SKM-1 treated with dmso at 0.1 percent for 144 hours (cell line): ENCODE results near the gene ROBO3.

Experiments used
- DNase-seq: peaks from one replicate; lab custom pipeline; 2025; ENCODE audit not compliant: unreplicated experiment; lab: John Stamatoyannopoulos, UW

The ROBO3 gene, protein sequence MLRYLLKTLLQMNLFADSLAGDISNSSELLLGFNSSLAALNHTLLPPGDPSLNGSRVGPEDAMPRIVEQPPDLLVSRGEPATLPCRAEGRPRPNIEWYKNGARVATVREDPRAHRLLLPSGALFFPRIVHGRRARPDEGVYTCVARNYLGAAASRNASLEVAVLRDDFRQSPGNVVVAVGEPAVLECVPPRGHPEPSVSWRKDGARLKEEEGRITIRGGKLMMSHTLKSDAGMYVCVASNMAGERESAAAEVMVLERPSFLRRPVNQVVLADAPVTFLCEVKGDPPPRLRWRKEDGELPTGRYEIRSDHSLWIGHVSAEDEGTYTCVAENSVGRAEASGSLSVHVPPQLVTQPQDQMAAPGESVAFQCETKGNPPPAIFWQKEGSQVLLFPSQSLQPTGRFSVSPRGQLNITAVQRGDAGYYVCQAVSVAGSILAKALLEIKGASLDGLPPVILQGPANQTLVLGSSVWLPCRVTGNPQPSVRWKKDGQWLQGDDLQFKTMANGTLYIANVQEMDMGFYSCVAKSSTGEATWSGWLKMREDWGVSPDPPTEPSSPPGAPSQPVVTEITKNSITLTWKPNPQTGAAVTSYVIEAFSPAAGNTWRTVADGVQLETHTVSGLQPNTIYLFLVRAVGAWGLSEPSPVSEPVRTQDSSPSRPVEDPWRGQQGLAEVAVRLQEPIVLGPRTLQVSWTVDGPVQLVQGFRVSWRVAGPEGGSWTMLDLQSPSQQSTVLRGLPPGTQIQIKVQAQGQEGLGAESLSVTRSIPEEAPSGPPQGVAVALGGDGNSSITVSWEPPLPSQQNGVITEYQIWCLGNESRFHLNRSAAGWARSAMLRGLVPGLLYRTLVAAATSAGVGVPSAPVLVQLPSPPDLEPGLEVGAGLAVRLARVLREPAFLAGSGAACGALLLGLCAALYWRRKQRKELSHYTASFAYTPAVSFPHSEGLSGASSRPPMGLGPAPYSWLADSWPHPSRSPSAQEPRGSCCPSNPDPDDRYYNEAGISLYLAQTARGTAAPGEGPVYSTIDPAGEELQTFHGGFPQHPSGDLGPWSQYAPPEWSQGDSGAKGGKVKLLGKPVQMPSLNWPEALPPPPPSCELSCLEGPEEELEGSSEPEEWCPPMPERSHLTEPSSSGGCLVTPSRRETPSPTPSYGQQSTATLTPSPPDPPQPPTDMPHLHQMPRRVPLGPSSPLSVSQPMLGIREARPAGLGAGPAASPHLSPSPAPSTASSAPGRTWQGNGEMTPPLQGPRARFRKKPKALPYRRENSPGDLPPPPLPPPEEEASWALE (N-terminal part only)

GRCh38 chr11:124865181-124865901 lies at the start of gene ROBO3:
Gene ROBO3, plus strand, starts transcription at chr11:124865432. Its CDS starts 146 bp downstream, at chr11:124865578.
- no peak for DNase-seq

- no peak for DNase-seq
Observed at GRCh38 chr11:124817036-124817435, 48.2 kb upstream of the ROBO3 start.

DNA sequence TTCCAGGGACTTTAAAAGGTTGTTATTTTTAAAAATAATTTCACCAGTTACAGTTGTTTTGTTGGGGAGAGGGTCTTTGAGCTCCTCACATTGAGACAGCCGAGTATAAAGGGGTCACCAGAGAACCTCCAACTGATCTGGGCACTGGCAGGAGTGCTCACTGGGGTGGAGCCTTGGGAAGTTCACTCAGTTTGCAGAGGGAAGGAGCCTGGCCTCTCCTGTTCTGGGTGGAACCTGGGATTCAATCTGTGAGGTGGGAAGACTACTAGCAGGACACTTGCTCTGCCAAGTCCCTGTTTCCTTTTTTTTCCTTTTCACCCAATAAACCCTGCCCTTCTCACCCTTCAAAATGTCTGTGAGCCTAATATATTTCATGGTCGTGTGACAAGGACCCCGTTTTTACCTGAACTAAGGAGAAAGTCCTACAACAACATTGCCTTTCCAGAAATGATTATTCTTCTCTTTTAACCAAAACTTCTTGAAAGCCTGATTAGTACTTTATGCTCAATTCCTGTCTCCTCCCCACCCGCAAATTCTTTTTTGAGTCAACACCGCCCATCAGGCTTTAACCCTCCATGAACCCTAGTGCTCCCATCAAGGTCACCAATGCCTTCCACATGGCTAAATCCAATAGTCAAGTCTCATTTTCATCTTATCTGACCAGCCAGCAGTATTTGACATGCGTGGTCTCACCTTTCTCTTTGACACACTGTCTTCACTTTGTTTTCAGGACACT lies 43.1 kb upstream of the ROBO3 start:
- DNase-seq = no peak

GRCh38 chr11:124823512-124824376 lies 41.5 kb upstream of the ROBO3 start:
- no peak for DNase-seq

DNA sequence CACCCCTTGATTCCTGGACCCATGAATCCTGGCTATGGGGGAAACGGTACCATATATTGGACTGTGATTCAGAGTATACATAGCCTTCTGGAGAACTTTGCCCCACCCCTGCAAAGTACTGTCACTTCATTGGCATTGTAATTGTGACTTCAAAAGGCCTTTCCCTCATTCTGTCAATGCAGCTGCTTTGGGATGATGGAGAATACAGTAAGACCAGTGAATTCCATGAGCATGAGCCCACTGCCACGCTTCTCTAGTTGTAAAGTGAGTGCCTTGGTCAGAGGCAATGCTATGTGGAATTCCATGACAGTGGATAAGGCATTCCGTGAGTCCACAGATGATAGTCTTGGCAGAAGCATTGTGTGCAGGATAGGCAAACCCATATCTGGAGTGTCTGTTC lies 39.4 kb upstream of the ROBO3 start:
- no peak for DNase-seq

DNA sequence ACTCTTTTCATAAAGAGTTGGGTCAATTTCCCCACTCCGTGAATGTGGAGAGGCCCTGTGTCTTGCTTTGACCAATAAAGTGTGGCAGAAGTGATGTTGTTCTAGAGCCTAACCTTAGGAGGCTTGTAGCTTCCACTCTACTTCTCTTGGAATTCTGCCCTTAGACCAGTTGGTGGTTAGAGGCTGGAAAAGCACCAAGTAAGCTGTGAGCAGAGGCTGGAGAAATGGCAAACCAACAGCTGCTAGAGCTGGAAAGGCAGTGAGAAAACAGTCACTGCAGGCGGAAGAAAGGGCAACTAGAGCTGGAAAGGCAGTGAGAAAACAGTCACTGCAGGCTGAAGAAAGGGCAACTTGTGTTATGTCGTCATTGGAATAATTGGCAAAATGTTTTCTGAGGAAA lies 35.2 kb upstream of the ROBO3 start:
- DNase-seq = no peak

DNA sequence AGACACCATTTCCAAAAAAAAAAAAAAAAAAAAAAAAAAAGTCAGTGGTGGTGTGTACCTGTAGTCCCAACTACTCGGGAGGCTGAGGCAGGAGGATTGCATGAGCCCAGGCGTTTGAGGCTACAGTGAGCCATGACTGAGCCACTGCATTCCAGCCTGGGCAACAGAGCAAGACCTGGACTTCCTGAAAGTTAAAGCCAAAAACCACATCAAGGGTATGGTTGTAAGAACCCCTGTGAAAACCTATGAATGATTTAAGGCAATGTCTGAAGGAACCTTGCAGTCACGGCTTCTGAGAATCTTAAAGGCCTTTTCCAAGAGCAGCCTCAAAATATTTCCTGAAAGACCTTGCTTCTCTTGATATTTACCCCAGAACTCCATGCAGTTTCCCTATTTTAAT lies 34.5 kb upstream of the ROBO3 start:
- DNase-seq = no peak

DNA sequence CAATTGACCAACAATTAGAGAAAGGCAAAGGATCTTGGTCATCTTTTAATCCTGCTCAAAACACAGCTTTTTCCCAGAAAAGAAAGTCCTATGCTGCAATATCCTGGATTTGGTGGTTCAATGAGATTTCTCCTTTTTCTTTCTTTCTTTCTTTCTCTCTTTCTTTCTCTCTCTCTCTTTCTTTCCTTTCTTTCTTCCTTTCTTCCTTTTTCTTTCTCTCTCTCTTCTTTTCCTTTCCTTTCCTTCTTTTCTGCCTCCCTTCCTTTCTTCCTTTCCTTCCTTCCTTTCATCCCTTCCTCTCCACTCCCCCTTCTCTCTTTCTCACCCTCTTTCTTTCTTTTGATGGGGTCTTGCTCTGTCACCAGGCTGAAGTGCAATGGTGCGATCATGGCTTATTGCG lies 33.3 kb upstream of the ROBO3 start:
- no peak for DNase-seq

GRCh38 chr11:124832571-124832970 lies 32.7 kb upstream of the ROBO3 start:
- DNase-seq = no peak

DNA sequence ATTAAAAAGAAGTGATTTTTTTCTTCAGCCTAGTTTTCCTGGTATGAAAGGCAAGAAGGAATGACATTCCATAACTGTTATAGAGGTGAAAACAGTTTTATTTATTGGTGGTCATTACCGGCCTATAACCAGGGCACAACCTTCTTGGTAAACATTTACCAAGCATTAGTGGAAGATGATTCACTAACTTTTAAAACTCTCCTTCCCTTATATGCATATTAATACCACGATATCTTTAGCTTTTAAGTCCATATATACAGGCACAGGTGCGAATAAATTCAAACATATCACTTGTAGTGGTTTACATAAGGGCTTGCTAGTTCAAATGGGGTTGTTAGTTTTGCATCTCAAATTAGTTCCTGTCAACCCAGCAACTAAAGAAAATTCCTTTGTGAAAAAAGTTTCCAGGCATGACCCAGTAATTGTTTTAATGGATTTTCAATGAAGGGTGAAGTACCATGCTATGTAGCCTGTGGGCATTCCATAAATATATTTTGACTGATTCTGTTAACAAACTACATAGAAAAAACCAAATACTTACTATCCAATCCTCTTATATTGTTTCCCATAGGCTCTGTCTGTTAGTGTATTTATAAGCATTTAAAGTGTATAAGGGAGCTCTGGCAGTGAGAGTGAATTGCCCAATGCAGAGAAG lies 30.6 kb upstream of the ROBO3 start:
- no peak for DNase-seq

- DNase-seq = no peak
Observed at GRCh38 chr11:124835918-124836317, 29.3 kb upstream of the ROBO3 start.

DNA sequence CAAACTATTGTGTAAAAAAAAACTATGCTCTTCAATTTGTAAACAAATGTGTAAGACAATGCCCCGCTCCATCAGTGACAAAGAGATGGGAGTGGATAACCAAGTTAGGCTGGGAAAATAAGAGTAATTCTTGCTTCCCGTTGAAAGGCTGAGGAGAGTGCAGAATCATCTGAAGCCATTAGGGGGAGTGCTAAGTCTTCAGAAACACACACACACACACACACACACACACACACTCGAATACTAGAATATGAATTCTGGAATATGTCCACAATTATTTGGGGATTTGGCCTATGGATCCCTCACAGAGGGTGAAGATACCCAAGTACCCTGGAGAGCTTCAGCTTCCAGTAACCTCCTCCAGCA lies 27.8 kb upstream of the ROBO3 start:
- DNase-seq = peak; percentile 46

DNA sequence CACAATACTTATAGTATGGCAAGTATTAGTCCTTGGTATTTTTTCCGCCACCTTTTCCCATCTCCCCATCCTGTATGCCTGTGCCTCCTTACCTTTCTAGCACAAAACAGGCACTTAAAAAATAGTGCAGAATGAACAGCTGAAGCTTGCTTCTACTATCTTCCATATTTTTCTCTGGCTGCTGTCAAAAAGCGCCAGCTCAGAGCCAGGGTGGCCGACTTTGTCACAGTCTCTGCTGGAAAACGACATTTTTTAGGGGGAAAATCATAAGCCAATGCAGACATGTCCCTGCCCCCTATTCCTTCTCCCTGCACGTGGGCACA lies 26.5 kb upstream of the ROBO3 start:
- DNase-seq = no peak

DNA sequence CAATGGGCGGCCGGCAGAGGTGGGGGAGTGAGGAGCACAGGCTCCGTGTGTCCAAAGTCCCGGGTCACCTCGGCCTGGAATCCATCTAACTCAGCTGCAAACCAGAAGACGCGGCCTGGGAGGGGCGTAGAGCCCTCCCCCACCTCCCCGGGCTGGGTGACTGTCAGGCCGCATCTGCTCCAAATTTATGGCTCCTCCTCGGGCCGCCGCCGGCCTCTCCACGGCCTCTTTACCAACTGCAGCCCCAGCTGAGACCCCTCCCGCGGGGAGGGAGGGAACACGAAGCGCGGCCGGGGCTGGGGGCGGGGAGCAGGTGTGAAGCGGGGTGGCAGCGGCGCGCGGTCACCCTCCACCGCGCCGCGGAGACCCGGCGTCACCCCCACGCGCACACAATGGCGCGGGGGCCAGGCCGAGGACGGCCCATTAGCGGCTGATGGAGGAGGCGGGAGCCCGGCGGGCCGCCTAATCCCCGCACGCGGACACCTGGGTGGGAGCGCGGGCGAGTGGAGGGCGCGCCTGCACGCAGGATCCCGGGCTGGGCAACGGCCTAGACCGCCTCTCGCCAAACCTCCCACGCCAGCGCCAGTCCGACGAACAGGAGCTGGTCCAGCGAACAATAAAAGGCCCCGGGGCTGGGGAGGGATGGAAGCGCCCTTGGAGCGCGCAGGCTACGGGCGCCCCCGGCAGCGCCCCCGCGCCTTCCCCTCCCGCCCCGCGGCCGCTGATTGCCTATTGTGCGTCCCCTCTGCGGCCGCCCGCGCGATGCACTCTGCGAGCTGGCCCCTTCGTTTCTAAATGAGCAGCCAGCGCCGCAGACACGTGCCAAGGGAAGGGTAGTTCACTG lies 25.9 kb upstream of the ROBO3 start:
- DNase-seq = no peak

DNA sequence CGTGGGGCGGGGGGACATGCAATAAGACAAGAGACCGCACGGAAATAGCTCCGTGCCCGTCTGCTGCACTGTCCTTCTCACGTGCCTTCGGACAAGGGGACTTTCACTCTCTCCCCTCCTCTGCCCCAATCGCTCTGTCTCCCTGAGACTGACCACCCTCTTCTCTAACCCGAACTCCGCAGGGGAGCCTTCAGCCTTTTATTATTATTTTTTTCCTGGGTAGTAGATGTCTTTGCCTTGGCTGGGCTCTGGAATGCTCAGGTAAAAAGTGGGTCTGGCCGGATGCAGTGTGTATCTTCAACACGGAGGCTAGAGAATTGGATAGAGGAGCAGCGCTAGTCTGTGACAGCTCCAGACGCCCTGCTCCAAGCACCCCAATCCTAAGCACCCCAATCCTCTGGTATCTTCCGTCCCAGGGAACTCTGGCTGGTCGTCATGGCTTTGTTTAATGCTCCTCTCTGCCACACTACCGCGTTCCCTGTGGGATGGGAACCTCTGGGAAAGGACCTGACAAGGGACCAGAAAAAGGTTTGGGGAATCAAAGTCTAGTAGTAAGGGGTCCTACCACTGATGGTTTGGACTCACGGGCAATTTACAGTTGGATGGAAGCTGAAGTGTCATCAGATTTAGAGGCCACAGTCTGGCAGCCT lies 25.1 kb upstream of the ROBO3 start:
- DNase-seq = no peak

GRCh38 chr11:124840666-124841065 lies 24.6 kb upstream of the ROBO3 start:
- no peak for DNase-seq

DNA sequence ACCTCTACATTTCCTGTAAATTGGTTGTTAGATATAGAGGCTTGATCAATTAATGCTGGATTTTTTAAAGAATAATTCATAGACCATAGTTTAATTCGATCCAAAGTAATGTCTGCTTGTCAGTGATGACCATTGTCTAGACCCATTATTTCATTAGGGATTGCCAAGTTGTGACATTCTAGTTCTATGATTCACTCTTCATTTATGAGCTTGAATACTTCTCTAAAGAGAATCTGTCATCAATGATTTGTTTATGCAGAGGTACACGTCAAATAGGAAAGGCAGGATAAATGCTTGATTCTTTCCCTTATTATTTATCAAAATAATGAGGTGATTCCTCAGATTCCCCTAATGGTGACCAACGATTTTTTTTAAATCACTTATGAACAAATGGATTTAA lies 24.0 kb upstream of the ROBO3 start:
- no peak for DNase-seq
